IPS-20b (cell line): ENCODE measurements around the gene LTA4H.
A peak's percentile ranks its signal among the peaks of the same experiment; 100 is the strongest.

Experiments
- H3K27ac ChIP-seq: one replicate; pipeline ENCODE4 v1.5.1; 2013; ENCODE audit warnings: low read length
- H3K27me3 ChIP-seq: 2 replicates; pipeline ENCODE4 v1.6.1; 2013; ENCODE audit warnings: mild to moderate bottlenecking, low read length, inconsistent platforms; ENCODE audit not compliant: insufficient read depth
- H3K36me3 ChIP-seq: 2 replicates; pipeline ENCODE4 v1.6.1; 2013; ENCODE audit warnings: low read depth, mild to moderate bottlenecking, inconsistent platforms, low read length, moderate library complexity; ENCODE audit not compliant: insufficient read depth
- H3K4me1 ChIP-seq: 2 replicates; pipeline ENCODE4 v1.6.1; 2013; ENCODE audit warnings: mild to moderate bottlenecking, control low read depth, inconsistent platforms, low read length, moderate library complexity; ENCODE audit not compliant: insufficient read depth
- H3K4me3 ChIP-seq: 2 replicates; pipeline ENCODE4 v1.5.1; 2013; ENCODE audit warnings: mild to moderate bottlenecking, low read length, inconsistent platforms
- H3K9ac ChIP-seq: 2 replicates; pipeline ENCODE4 v1.6.1; 2013; ENCODE audit warnings: low read depth, mild to moderate bottlenecking, inconsistent platforms, low read length, moderate library complexity
- H3K9me3 ChIP-seq: 2 replicates; pipeline ENCODE4 v1.6.1; 2013; ENCODE audit warnings: mild to moderate bottlenecking, low read depth, low read length, inconsistent platforms; ENCODE audit not compliant: insufficient read depth

LTA4H gene

DNA sequence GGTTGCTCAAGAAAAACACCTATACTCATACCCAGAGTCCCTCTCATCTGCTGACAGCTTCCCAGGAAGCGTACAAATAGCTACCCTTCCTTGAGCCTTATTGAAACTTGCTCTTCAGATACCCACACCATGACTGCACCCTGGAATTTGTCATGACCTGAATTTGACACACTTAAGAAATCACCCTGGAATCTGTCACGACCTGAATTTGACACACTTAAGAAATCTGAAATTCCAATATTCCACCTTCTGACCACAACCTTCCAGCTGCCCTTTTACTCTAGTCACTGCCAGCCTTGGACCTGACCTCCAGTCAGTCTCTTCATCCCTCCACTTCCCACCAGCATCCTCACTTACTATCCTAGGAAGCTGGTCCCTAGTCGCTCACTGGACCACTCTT lies 38.1 kb downstream of the LTA4H start:
- no peaks in the 10 kb centered on the region for H3K9me3 ChIP-seq
- no peak overlapping the region for H3K27ac ChIP-seq

GRCh38 chr12:95996034-95996658 lies 39.2 kb downstream of the LTA4H start, which contains the start of gene HAL:
TSS of gene HAL (minus strand) at chr12:95996344. CDS start at chr12:95995910, 434 bp downstream.
- Histone ChIP-seq H3K4me3 (no peak within 1 kb of the TSS), H3K4me1 (0 out of 2 replicates have a peak, but pooled peaks cover 3% of the 10 kb centered on the region), H3K9me3 (no peaks in the 10 kb centered on the region), H3K27me3 (no peaks in the 10 kb centered on the region), H3K36me3 (peaks cover 5% of the 10 kb centered on the region; the same call in 1 of the 2 replicates), H3K27ac (no peak within 1 kb of the TSS), H3K9ac (no peak within 1 kb of the TSS)

More for the DNA sequence above, 38.1 kb downstream of the LTA4H start:
- Histone ChIP-seq H3K4me1 (0 out of 2 replicates have a peak, but pooled peaks cover 3% of the 10 kb centered on the region), H3K4me3 (no peak overlapping the region), H3K9ac (no peak overlapping the region), H3K36me3 (peaks cover 10% of the 10 kb centered on the region; the same call in 1 of the 2 replicates), H3K27me3 (no peaks in the 10 kb centered on the region)

GRCh38 chr12:95995238-95996031 lies 40.0 kb downstream of the LTA4H start:
- no peak overlapping the region for H3K9ac ChIP-seq
- no peaks in the 10 kb centered on the region for H3K27me3 ChIP-seq
- no peak overlapping the region for H3K27ac ChIP-seq
- no peaks in the 10 kb centered on the region; the same call in 1 of the 2 replicates for H3K36me3 ChIP-seq
- no peak overlapping the region for H3K4me3 ChIP-seq
- H3K9me3 ChIP-seq = no peaks in the 10 kb centered on the region
- H3K4me1 ChIP-seq = 0 out of 2 replicates have a peak, but pooled peaks cover 3% of the 10 kb centered on the region

- no peak overlapping the region for H3K9ac ChIP-seq
- H3K4me1 ChIP-seq = 0 out of 2 replicates have a peak, but pooled peaks cover 3% of the 10 kb centered on the region
- H3K4me3 ChIP-seq = no peak overlapping the region
- no peaks in the 10 kb centered on the region for H3K36me3 ChIP-seq
- no peak overlapping the region for H3K27ac ChIP-seq
- no peaks in the 10 kb centered on the region for H3K27me3 ChIP-seq
- no peaks in the 10 kb centered on the region for H3K9me3 ChIP-seq
Measured at GRCh38 chr12:95994476-95994875, 40.9 kb downstream of the LTA4H start.

DNA sequence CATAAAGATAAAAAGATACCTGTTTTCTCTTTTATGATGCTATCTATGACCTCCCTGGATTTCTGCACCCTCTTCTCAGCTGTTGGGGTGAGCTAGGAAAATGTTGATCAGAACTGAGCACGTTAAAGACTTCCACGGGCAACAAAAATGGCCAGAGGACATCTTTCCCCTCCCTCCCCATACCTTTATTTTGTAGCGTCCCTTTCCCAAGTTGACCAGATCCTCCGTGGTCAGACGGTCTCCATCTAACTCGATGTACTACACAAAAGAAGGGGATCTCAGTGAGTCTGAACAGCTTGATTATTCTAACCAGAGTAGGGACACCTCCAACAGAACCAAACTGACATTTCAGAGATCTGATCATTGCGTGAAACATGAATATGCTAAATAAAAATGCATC lies 41.5 kb downstream of the LTA4H start:
- no peaks in the 10 kb centered on the region for H3K27me3 ChIP-seq
- H3K4me3 ChIP-seq = no peak overlapping the region
- H3K4me1 ChIP-seq = 0 out of 2 replicates have a peak, but pooled peaks cover 3% of the 10 kb centered on the region
- H3K36me3 ChIP-seq = no peaks in the 10 kb centered on the region
- no peak overlapping the region for H3K27ac ChIP-seq
- no peak overlapping the region for H3K9ac ChIP-seq
- H3K9me3 ChIP-seq = no peaks in the 10 kb centered on the region

GRCh38 chr12:95990136-95990535 lies 45.3 kb downstream of the LTA4H start:
- no peak overlapping the region for H3K9ac ChIP-seq
- H3K9me3 ChIP-seq = no peaks in the 10 kb centered on the region
- no peak overlapping the region for H3K27ac ChIP-seq
- no peaks in the 10 kb centered on the region for H3K36me3 ChIP-seq
- H3K27me3 ChIP-seq = no peaks in the 10 kb centered on the region
- no peak overlapping the region for H3K4me3 ChIP-seq
- H3K4me1 ChIP-seq = peaks cover 15% of the 10 kb centered on the region; the same call in 1 of the 2 replicates

GRCh38 chr12:95989504-95990123 lies 45.8 kb downstream of the LTA4H start:
- Histone ChIP-seq H3K4me3 (no peak overlapping the region), H3K27ac (no peak overlapping the region), H3K27me3 (no peaks in the 10 kb centered on the region), H3K9me3 (no peaks in the 10 kb centered on the region), H3K4me1 (peaks cover 15% of the 10 kb centered on the region; the same call in 1 of the 2 replicates), H3K9ac (no peak overlapping the region), H3K36me3 (no peaks in the 10 kb centered on the region)

- no peak overlapping the region for H3K9ac ChIP-seq
- H3K4me1 ChIP-seq = peaks cover 15% of the 10 kb centered on the region; the same call in 1 of the 2 replicates
- H3K27ac ChIP-seq = no peak overlapping the region
- H3K4me3 ChIP-seq = no peak overlapping the region
- H3K9me3 ChIP-seq = no peaks in the 10 kb centered on the region
- H3K36me3 ChIP-seq = no peaks in the 10 kb centered on the region
- no peaks in the 10 kb centered on the region for H3K27me3 ChIP-seq
Measured at GRCh38 chr12:95988506-95989275, 46.7 kb downstream of the LTA4H start.

- Histone ChIP-seq H3K27ac (no peak overlapping the region), H3K9ac (no peak overlapping the region), H3K36me3 (no peaks in the 10 kb centered on the region), H3K27me3 (no peaks in the 10 kb centered on the region), H3K4me1 (peaks cover 15% of the 10 kb centered on the region; the same call in 1 of the 2 replicates), H3K9me3 (no peaks in the 10 kb centered on the region), H3K4me3 (peak overlapping the region; percentile 38; the same call in 1 of the 2 replicates)
Measured at GRCh38 chr12:95986635-95987570, 48.5 kb downstream of the LTA4H start.

DNA sequence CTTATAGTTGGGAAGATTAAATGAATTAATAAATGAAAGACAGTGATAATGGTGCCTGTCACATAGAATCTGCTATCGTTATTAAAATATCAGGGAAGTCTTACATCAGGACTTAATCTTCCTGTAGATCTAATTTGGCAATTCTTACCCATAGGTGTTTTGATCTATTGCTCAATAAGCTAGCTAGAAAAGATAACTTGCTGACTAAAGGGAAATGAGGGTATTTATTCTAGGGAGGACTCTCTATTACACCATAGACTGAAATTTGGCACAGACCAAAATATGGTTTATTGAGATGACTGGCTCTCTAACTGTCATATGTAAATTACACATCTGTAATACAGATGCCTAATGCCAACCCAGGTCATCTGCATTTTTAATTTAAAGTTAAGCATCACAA lies 50.7 kb downstream of the LTA4H start:
- H3K9me3 ChIP-seq = no peaks in the 10 kb centered on the region
- H3K27ac ChIP-seq = no peak overlapping the region

More for the DNA sequence above, 50.7 kb downstream of the LTA4H start:
- no peak overlapping the region for H3K9ac ChIP-seq
- H3K36me3 ChIP-seq = no peaks in the 10 kb centered on the region
- H3K4me3 ChIP-seq = no peak overlapping the region
- H3K27me3 ChIP-seq = no peaks in the 10 kb centered on the region
- H3K4me1 ChIP-seq = peaks cover 15% of the 10 kb centered on the region; the same call in 1 of the 2 replicates
